ENCODE results near the gene CTAG1A. TPM values are rescaled to one million over a fixed set of nuclear protein-coding genes. Genes with fewer than 3 reads are reported as not detected.
"Not testable (repeated sequence)": the region's sequence is repeated elsewhere in the genome, so short reads cannot be mapped to it uniquely, and the experiment has no call there.

Gene CTAG1A
- polyA plus RNA-seq, 1 experiment = not detected

DNA sequence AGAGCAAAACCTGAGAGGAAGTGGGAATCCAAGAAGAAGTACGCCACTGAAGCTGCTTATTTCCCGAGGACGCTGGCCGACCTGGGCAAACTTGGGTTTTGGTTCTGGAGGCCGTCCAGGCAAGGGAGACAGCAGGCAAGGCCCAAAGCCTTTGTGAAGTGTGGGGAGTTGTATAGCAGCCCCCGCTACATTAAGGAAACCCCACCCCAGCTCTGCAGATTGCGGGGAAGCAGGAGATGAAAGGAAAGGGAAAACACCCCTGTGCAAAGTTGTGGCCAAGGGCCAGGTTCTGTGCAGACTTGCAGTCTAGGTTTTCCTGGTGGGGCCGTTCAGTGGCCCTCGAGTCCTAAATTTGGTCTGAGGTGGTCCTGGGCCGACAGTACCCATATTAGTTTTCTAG, 11.9 kb upstream of the CTAG1A start:
- CTCF ChIA-PET; H3K27ac ChIP-seq (ENCODE audit: low read depth, low read length); H3K4me3 ChIP-seq (ENCODE audit: low read depth, low read length); POLR2A ChIA-PET; H3K9me3 ChIP-seq (ENCODE audit: control insufficient read depth, insufficient read depth, low read length); H3K27me3 ChIP-seq (ENCODE audit: control insufficient read depth, insufficient read depth, low read length); DNase-seq (ENCODE audit: low read depth, low spot score): not testable (repeated sequence)

DNA sequence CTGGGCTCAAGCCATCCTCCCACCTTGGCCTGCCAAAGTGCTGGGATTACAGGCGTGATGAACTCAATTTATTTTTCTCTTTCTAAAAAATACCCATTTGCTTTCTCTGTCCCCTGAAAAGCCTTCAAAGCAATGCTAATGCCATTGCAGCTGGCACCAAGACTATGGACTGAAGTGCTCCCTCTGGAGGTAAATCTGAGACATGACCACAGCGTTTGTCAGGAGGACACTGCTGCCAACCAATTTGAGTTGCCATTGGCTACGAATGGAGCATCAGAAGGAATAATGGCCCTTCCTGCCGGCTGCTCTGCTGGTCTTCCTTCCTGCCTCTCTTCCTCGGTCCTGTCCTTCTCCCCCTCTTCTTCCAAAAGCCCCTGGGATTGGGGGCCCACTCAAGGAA, 9.9 kb upstream of the CTAG1A start:
- H3K27me3 ChIP-seq (ENCODE audit: control insufficient read depth, insufficient read depth, low read length); DNase-seq (ENCODE audit: low read depth, low spot score); CTCF ChIA-PET; POLR2A ChIA-PET; H3K9me3 ChIP-seq (ENCODE audit: control insufficient read depth, insufficient read depth, low read length); H3K4me3 ChIP-seq (ENCODE audit: low read depth, low read length); H3K27ac ChIP-seq (ENCODE audit: low read depth, low read length): not testable (repeated sequence)

DNA sequence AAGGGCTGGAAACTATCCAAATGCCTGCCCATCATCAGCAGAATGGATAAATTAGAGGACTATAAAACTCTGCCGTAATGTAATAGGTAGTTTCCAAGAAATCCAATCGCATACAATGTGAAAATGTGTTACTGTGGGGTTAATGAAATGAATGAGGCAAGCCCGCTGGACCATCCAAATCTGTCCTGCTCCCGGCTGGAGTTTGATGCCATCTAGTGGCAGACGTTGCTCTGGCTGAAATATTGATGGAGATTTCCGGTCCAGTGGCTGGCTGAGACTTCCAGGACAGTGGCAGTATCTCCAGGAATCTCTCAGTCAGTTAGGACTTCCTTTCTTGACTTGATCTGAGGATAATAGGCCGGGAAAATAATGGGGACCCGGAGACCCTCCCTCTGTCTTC, 1.9 kb upstream of the CTAG1A start:
- H3K9me3 ChIP-seq (ENCODE audit: control insufficient read depth, insufficient read depth, low read length); H3K27ac ChIP-seq (ENCODE audit: low read depth, low read length); CTCF ChIA-PET; H3K4me3 ChIP-seq (ENCODE audit: low read depth, low read length); H3K27me3 ChIP-seq (ENCODE audit: control insufficient read depth, insufficient read depth, low read length); DNase-seq (ENCODE audit: low read depth, low spot score); POLR2A ChIA-PET: not testable (repeated sequence)

DNA sequence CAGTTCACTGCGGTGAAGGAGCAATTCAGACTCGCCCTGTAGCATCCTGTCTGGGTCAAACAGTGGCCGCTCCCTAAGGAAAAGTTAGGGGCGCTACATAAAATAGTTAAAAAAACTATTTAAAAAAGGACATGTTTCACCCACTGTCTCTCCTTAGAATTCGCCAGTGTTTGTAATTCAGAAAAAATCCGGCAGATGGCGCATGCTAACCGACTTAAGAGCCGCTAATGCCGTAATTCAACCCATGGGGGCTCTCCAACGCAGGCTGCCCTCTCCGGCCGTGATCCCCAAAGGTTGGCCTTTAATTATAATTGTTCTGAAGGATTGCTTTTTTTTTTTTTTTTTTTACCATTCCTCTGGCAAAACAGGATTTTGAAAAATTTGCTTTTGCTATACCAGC, 5.5 kb downstream of the CTAG1A start:
- H3K27ac ChIP-seq (ENCODE audit: low read depth, low read length); POLR2A ChIA-PET; CTCF ChIA-PET; H3K27me3 ChIP-seq (ENCODE audit: control insufficient read depth, insufficient read depth, low read length); DNase-seq (ENCODE audit: low read depth, low spot score); H3K4me3 ChIP-seq (ENCODE audit: low read depth, low read length); H3K9me3 ChIP-seq (ENCODE audit: control insufficient read depth, insufficient read depth, low read length): not testable (repeated sequence)

DNA sequence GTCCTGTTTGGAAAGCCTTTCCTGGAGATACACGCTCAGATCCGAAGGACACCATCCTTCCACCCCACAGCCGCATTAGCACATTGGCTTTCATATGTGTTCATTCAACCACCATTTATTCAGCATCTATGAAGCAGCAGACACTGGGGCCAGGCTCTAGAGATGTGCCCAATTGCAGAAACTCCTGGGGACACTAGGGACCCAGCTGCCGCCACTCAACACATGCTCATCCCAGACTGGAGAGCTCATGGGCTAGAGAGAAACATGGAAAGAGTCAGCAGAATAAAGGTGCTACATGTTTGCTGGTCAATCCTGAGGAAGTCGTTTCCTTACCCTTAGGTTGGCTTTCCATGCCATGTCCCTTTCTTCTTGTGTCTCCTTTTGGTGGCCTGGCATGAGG, 7.6 kb downstream of the CTAG1A start:
- POLR2A ChIA-PET = no interaction called here
- H3K27ac ChIP-seq (ENCODE audit: low read depth, low read length) = no peak overlapping the region
- DNase-seq (ENCODE audit: low read depth, low spot score) = no peak
- CTCF ChIA-PET = no interaction called here
- H3K4me3 ChIP-seq (ENCODE audit: low read depth, low read length) = no peak overlapping the region
- peaks cover 8% of the 10 kb centered on the region for H3K27me3 ChIP-seq (ENCODE audit: control insufficient read depth, insufficient read depth, low read length)
- no peaks in the 10 kb centered on the region for H3K9me3 ChIP-seq (ENCODE audit: control insufficient read depth, insufficient read depth, low read length)
- TF ChIP-seq, protein P1, sequence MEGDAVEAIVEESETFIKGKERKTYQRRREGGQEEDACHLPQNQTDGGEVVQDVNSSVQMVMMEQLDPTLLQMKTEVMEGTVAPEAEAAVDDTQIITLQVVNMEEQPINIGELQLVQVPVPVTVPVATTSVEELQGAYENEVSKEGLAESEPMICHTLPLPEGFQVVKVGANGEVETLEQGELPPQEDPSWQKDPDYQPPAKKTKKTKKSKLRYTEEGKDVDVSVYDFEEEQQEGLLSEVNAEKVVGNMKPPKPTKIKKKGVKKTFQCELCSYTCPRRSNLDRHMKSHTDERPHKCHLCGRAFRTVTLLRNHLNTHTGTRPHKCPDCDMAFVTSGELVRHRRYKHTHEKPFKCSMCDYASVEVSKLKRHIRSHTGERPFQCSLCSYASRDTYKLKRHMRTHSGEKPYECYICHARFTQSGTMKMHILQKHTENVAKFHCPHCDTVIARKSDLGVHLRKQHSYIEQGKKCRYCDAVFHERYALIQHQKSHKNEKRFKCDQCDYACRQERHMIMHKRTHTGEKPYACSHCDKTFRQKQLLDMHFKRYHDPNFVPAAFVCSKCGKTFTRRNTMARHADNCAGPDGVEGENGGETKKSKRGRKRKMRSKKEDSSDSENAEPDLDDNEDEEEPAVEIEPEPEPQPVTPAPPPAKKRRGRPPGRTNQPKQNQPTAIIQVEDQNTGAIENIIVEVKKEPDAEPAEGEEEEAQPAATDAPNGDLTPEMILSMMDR (IDR thresholded peaks at IDR 0.05; ENCODE audit: low read depth, low read length) = no peak

DNA sequence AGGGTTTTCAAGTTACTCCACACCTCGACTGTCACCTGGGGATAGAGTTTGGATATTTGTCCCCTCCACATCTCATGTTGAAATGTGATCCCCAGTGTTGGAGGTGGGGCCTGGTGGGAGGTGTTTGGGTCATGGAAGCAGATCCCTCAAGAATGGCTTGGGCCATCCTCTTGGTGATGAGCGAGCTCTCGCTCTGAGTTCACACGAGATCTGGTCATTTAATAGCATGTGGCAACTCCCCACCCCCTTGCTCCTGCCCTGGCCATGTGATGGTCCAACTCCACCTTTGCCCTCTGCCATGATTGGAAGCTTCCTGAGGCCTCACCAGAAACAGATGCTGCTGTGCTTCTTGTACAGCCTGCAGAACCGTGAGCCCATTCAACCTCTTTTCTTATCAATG, 8.3 kb downstream of the CTAG1A start:
- CTCF ChIA-PET = no interaction called here
- TF ChIP-seq, protein P1 (IDR thresholded peaks at IDR 0.05; ENCODE audit: low read depth, low read length) = no peak

DNA sequence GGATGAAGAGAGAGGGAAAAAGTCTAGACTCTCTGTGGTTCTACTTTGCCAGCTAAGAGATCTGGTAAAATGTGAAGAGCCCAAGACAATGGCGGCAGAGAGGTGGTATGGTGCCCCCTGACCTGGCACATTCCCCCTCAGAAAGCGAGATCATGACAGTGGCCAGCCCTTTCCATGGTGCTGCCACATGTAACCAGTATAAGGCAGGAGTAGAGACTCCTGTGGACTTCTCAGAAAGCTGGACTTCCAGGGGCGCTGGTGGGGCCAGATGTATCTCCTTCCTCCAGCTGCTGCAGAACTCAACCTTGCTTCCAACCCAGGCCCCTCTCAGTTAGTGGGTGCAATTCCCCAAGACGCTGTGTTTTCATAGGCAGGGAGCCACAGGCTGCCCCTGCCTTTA, 9.6 kb downstream of the CTAG1A start:
- no peak for DNase-seq (ENCODE audit: low read depth, low spot score)
- H3K27ac ChIP-seq (ENCODE audit: low read depth, low read length) = no peak overlapping the region
- CTCF ChIA-PET = interaction anchor here (2.6 kb wide), 1 partner anchor 154 kb away, joined by 8 read pairs; no protein-coding TSS in a partner anchor
- POLR2A ChIA-PET = no interaction called here
- no peak overlapping the region for H3K4me3 ChIP-seq (ENCODE audit: low read depth, low read length)
- H3K9me3 ChIP-seq (ENCODE audit: control insufficient read depth, insufficient read depth, low read length) = peaks cover 2% of the 10 kb centered on the region; the same call in 1 of the 2 replicates
- TF ChIP-seq, protein P1 (IDR thresholded peaks at IDR 0.05; ENCODE audit: low read depth, low read length) = no peak
- H3K27me3 ChIP-seq (ENCODE audit: control insufficient read depth, insufficient read depth, low read length) = peaks cover 8% of the 10 kb centered on the region

More for the DNA sequence above, 8.3 kb downstream of the CTAG1A start:
- Histone ChIP-seq H3K27ac (ENCODE audit: low read depth, low read length) (no peak overlapping the region), H3K9me3 (ENCODE audit: control insufficient read depth, insufficient read depth, low read length) (no peaks in the 10 kb centered on the region), H3K4me3 (ENCODE audit: low read depth, low read length) (no peak overlapping the region), H3K27me3 (ENCODE audit: control insufficient read depth, insufficient read depth, low read length) (peaks cover 8% of the 10 kb centered on the region)
- POLR2A ChIA-PET = no interaction called here
- no peak for DNase-seq (ENCODE audit: low read depth, low spot score)

All from AG04450 (cell line).